ENCODE measurements around the gene LIN52.

GRCh38 chr14:74133833-74134481 is 49.2 kb downstream of the LIN52 start:
- TF ChIP-seq CTCF (IDR thresholded peaks at IDR 0.05) (no peak), MAX (CRISPR knock-in tag; IDR thresholded peaks at IDR 0.05) (no peak), JUN (CRISPR knock-in tag; IDR thresholded peaks at IDR 0.05) (no peak), CREB1 (CRISPR knock-in tag; IDR thresholded peaks at IDR 0.05) (no peak), ZBTB21 (CRISPR knock-in tag; IDR thresholded peaks at IDR 0.05; ENCODE audit: borderline replicate concordance) (no peak), NR3C1 (CRISPR knock-in tag; conservative IDR thresholded peaks at IDR 0.05; ENCODE audit: low read depth) (no peak), NR1H2 (CRISPR knock-in tag; IDR thresholded peaks at IDR 0.05) (no peak), NFYB (CRISPR knock-in tag; conservative IDR thresholded peaks at IDR 0.05; ENCODE audit: low read depth) (no peak), CREM (CRISPR knock-in tag; IDR thresholded peaks at IDR 0.05) (no peak), ELF4 (CRISPR knock-in tag; IDR thresholded peaks at IDR 0.05; ENCODE audit: low read depth) (no peak)
